Adipocyte (in vitro differentiated cells): ENCODE results near the gene COL25A1.
A peak's percentile ranks its signal among the peaks of the same experiment; 100 is the strongest.

Experiments used
- DNase-seq: peaks from one replicate; pipeline ENCODE4 v3.0.0-alpha.2; 2015; ENCODE audit warnings: low read depth
- H3K27me3 ChIP-seq: replicated peaks from 2 replicates; pipeline ENCODE4 v1.7.0; 2013; ENCODE audit warnings: mild to moderate bottlenecking, low read length, moderate library complexity; ENCODE audit not compliant: control insufficient read depth, insufficient read depth
- H3K36me3 ChIP-seq: 2 replicates; pipeline ENCODE4 v1.7.0; 2013; ENCODE audit warnings: low read length, mild to moderate bottlenecking, moderate library complexity; ENCODE audit not compliant: control insufficient read depth, insufficient read depth, severe bottlenecking
- H3K4me1 ChIP-seq: 2 replicates; pipeline ENCODE4 v1.7.0; 2013; ENCODE audit warnings: mild to moderate bottlenecking, low read length, moderate library complexity; ENCODE audit not compliant: control insufficient read depth, insufficient read depth
- H3K4me3 ChIP-seq: 2 replicates; pipeline ENCODE4 v1.7.0; 2013; ENCODE audit warnings: mild to moderate bottlenecking, low read length, moderate library complexity
- H3K9ac ChIP-seq: 2 replicates; pipeline ENCODE4 v1.7.0; 2013; ENCODE audit warnings: mild to moderate bottlenecking, low read length, moderate library complexity
- H3K9me3 ChIP-seq: 2 replicates; pipeline ENCODE4 v1.7.0; 2013; ENCODE audit warnings: mild to moderate bottlenecking, low read length, moderate library complexity; ENCODE audit not compliant: control insufficient read depth

The COL25A1 gene

DNA sequence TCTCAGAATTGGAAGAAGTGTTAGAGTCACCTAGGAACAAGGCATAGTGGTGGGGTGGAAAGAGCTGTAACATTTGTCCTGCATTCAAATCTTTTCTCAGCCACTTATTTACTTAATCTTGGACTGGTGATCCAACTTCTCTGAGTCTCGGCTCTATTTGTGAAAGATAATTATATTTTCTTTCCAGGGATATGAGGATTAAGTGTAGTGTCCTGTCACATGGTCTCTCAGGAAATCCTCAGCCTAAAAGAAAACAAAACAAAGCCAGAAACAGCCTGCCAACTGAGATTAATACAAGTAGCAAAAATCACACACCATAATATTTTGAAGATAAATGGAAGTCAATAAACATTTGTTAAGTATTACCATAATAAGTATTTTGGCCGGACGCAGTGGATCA is 506.3 kb downstream of the COL25A1 start:
- no peaks in the 10 kb centered on the region for H3K27me3 ChIP-seq
- H3K4me1 ChIP-seq: peaks cover 24% of the 10 kb centered on the region
- no peaks in the 10 kb centered on the region for H3K36me3 ChIP-seq
- no peak overlapping the region for H3K9ac ChIP-seq
- no peak overlapping the region for H3K4me3 ChIP-seq
- H3K9me3 ChIP-seq: no peaks in the 10 kb centered on the region
- no peak for DNase-seq

DNA sequence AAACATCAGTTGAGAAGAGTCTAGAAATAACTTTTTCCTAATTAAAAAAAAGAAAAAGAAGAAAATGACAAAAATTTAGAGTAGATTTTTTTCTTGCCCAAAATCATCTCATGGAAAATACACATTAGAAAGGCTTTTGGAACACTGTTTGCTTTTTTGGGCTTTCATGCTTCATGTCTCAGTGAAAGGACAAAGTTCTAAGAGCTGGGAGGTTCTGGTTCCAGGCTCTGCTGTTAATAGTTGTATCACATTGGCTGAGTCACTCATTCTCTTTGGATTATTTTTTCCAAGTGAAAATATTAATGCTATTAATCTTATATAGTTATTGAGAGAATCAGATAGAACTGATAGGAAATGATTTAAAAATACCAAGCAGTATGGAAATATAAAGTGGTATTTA is 506.7 kb downstream of the COL25A1 start:
- H3K9me3 ChIP-seq: no peaks in the 10 kb centered on the region
- DNase-seq: no peak
- no peaks in the 10 kb centered on the region for H3K27me3 ChIP-seq
- no peak overlapping the region for H3K4me3 ChIP-seq
- peaks cover 24% of the 10 kb centered on the region for H3K4me1 ChIP-seq
- no peak overlapping the region for H3K9ac ChIP-seq
- H3K36me3 ChIP-seq: no peaks in the 10 kb centered on the region

- Histone ChIP-seq H3K4me3 (no peak overlapping the region), H3K9ac (no peak overlapping the region), H3K9me3 (no peaks in the 10 kb centered on the region), H3K27me3 (no peaks in the 10 kb centered on the region), H3K36me3 (no peaks in the 10 kb centered on the region), H3K4me1 (peaks cover 24% of the 10 kb centered on the region)
- DNase-seq: peak; percentile 34
Measured at GRCh38 chr4:108794136-108794535, 508.3 kb downstream of the COL25A1 start.

DNA sequence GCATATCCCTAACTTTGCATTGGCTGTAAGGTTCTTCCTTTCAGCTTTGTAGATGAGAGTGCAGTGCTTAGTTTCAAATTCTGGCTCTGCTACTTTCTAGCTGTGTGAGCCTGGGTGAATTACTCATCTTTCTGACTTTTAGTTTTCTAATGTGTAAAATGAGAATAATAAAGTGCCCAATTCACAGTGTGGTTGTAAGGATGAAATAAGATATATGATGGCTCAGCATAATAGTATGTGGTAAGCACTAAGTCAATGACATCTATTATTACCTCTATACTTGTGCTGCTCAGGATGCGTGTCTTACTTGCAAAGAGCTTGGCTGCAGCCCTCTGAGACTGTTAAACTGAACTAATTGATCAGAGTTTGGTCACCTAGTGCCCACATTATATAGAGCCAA is 509.0 kb downstream of the COL25A1 start:
- no peak for DNase-seq
- Histone ChIP-seq H3K9me3 (no peaks in the 10 kb centered on the region), H3K4me3 (no peak overlapping the region), H3K36me3 (no peaks in the 10 kb centered on the region), H3K4me1 (peaks cover 24% of the 10 kb centered on the region), H3K27me3 (no peaks in the 10 kb centered on the region), H3K9ac (no peak overlapping the region)

GRCh38 chr4:108788731-108789130 is 513.7 kb downstream of the COL25A1 start:
- no peak overlapping the region for H3K4me3 ChIP-seq
- no peak for DNase-seq
- H3K9ac ChIP-seq: no peak overlapping the region
- H3K9me3 ChIP-seq: no peaks in the 10 kb centered on the region
- no peaks in the 10 kb centered on the region for H3K27me3 ChIP-seq
- H3K36me3 ChIP-seq: no peaks in the 10 kb centered on the region
- peaks cover 7% of the 10 kb centered on the region for H3K4me1 ChIP-seq

GRCh38 chr4:108787724-108788123 is 514.7 kb downstream of the COL25A1 start:
- Histone ChIP-seq H3K9me3 (no peaks in the 10 kb centered on the region), H3K4me1 (no peaks in the 10 kb centered on the region), H3K4me3 (no peak overlapping the region), H3K27me3 (no peaks in the 10 kb centered on the region), H3K9ac (no peak overlapping the region), H3K36me3 (no peaks in the 10 kb centered on the region)
- no peak for DNase-seq

DNA sequence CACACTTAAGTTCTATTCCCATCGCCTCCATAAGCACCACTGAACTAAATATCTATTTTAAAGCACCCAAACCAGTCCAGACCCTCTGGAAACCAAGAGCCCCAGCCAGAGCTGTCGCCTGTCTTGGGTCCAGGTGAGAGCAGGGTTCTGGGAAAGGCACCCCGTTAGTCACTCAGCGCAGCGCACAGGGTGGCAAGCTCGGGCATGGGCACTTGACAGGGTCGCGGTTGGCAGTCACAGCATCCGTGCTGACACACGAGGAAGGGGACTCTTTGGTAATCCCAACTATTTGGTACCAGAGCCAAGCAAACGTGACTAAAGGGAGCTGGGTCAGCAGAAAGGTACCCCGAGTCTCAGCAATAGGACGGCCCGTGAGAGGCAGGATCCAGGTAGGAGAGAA is 515.4 kb downstream of the COL25A1 start:
- Histone ChIP-seq H3K9ac (no peak overlapping the region), H3K9me3 (no peaks in the 10 kb centered on the region), H3K4me3 (no peak overlapping the region), H3K27me3 (no peaks in the 10 kb centered on the region), H3K4me1 (no peaks in the 10 kb centered on the region), H3K36me3 (no peaks in the 10 kb centered on the region)
- no peak for DNase-seq

DNA sequence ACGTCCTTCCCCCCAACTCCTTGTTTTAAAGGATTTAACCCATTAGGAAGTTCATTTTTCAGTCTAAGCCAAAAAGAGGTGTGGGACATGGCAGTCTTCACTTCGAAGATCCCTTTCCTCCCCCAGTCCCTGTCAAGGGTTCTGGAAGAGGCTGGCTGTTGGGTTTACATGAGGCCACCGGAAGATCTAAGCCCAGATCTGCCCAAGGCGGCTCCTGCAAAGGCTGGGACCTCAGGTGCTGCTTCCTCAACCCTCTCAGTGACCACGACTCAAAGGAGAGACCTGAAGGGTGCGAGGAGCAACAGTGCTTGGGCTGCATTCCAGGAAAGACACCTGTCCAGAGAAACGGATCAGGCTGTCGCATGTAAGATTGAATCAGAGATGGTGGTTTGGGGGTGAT is 516.1 kb downstream of the COL25A1 start:
- H3K4me3 ChIP-seq: no peak overlapping the region
- no peaks in the 10 kb centered on the region for H3K27me3 ChIP-seq
- H3K4me1 ChIP-seq: no peaks in the 10 kb centered on the region
- no peaks in the 10 kb centered on the region for H3K9me3 ChIP-seq
- no peak overlapping the region for H3K9ac ChIP-seq
- no peaks in the 10 kb centered on the region for H3K36me3 ChIP-seq
- DNase-seq: no peak

GRCh38 chr4:108783665-108784463 is 518.6 kb downstream of the COL25A1 start:
- DNase-seq: peak; percentile 62
- H3K4me1 ChIP-seq: peaks cover 4% of the 10 kb centered on the region
- no peaks in the 10 kb centered on the region for H3K27me3 ChIP-seq
- H3K9me3 ChIP-seq: no peaks in the 10 kb centered on the region
- H3K9ac ChIP-seq: no peak overlapping the region
- no peak overlapping the region for H3K4me3 ChIP-seq
- H3K36me3 ChIP-seq: no peaks in the 10 kb centered on the region

- H3K9me3 ChIP-seq: no peaks in the 10 kb centered on the region
- peaks cover 4% of the 10 kb centered on the region for H3K4me1 ChIP-seq
- no peaks in the 10 kb centered on the region for H3K36me3 ChIP-seq
- no peak overlapping the region for H3K9ac ChIP-seq
- DNase-seq: no peak
- no peak overlapping the region for H3K4me3 ChIP-seq
- H3K27me3 ChIP-seq: no peaks in the 10 kb centered on the region
Measured at GRCh38 chr4:108779958-108780357, 522.5 kb downstream of the COL25A1 start.

DNA sequence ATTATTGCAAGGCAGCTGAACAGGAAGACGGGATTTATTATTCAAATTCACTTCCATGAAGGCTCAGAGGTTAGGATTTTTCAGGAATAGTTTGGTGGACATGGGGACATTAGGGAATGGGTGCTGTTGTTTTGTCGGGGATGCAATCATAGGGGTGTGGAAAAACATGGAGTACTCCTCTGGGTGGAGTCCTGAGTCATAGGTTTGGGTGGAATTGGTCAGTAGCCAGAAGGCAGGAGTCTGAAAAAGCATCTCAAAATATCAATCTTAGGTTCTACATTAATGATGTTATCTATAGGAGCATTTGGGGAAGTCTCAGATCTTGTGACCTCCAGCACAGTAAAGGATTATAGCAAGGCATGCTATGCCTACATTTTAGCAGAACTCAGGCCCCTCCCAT is 525.1 kb downstream of the COL25A1 start:
- Histone ChIP-seq H3K4me1 (peaks cover 4% of the 10 kb centered on the region), H3K27me3 (no peaks in the 10 kb centered on the region), H3K9me3 (no peaks in the 10 kb centered on the region), H3K4me3 (no peak overlapping the region), H3K36me3 (no peaks in the 10 kb centered on the region), H3K9ac (no peak overlapping the region)
- no peak for DNase-seq

DNA sequence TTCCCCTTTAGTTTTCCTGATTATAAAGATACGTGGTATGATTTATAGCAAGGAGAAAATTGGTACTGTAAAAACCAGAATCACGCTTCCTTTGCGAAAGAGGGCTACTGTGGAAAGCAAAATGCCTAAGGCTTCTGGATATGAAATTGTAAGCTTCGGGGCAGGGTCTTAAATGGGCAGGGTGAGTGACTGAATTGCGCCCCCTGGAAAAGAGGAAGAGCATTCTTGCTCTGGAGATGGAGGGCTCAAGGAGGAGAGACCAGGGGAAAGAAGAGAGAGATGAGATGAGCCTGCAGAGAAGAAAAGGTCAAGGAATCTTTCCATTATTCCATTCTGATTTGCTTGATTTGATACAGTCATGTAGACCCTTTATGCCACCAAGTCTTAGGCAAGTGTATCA is 526.5 kb downstream of the COL25A1 start:
- Histone ChIP-seq H3K9ac (no peak overlapping the region), H3K27me3 (no peaks in the 10 kb centered on the region)
- no peak for DNase-seq

More for the DNA sequence above, 526.5 kb downstream of the COL25A1 start:
- no peaks in the 10 kb centered on the region for H3K9me3 ChIP-seq
- peaks cover 4% of the 10 kb centered on the region for H3K4me1 ChIP-seq
- no peaks in the 10 kb centered on the region for H3K36me3 ChIP-seq
- no peak overlapping the region for H3K4me3 ChIP-seq
